ENCODE data around the gene SFTPA1.

GRCh38 chr10:79601939-79602338 lies 8.8 kb upstream of the SFTPA1 start:
- TF ChIP-seq CTCF (IDR thresholded peaks at IDR 0.05), result no peak
- TF ChIP-seq POLR2A (IDR thresholded peaks at IDR 0.05), result no peak

Measured in testis (tissue), 2 donors.